Loucy (cell line): Measurements from ENCODE around the gene LAMA5.

ENCODE experiments used
- H2AFZ ChIP-seq: fragments of 200-600 bp; sonication (generic); 2 replicates; pipeline ENCODE4 v1.6.0; 2016; ENCODE audit warnings: antibody characterized with exemption, mild to moderate bottlenecking, low read length, moderate library complexity
- H3F3A ChIP-seq: fragments of 200-600 bp; 2 replicates; pipeline ENCODE4 v1.6.0; 2016; ENCODE audit warnings: antibody characterized with exemption, low read depth, mild to moderate bottlenecking
- H3K27me3 ChIP-seq: fragments of 200-600 bp; sonication (generic); 2 replicates; pipeline ENCODE4 v1.6.1; 2014; ENCODE audit warnings: low read length, mild to moderate bottlenecking; ENCODE audit not compliant: insufficient read depth, poor library complexity, severe bottlenecking
- H3K36me3 ChIP-seq: fragments of 200-600 bp; sonication (generic); 2 replicates; pipeline ENCODE4 v1.6.1; 2016; ENCODE audit warnings: low read length; ENCODE audit not compliant: insufficient read depth
- H3K4me1 ChIP-seq: fragments of 200-600 bp; sonication (generic); 2 replicates; pipeline ENCODE4 v1.5.1; 2014; ENCODE audit warnings: low read length, mild to moderate bottlenecking; ENCODE audit not compliant: insufficient read depth, poor library complexity, severe bottlenecking
- H3K4me2 ChIP-seq: fragments of 200-600 bp; sonication (generic); 2 replicates; pipeline ENCODE4 v1.6.0; 2014; ENCODE audit warnings: antibody characterized with exemption, low read length, low read depth, mild to moderate bottlenecking; ENCODE audit not compliant: poor library complexity, severe bottlenecking
- H3K4me3 ChIP-seq: fragments of 200-600 bp; sonication (generic); 2 replicates; pipeline ENCODE4 v1.5.1; 2014; ENCODE audit warnings: low read length, mild to moderate bottlenecking, mixed read lengths; ENCODE audit not compliant: poor library complexity, severe bottlenecking
- H3K79me2 ChIP-seq: fragments of 200-600 bp; sonication (generic); 2 replicates; pipeline ENCODE4 v1.6.1; 2014; ENCODE audit warnings: low read length; ENCODE audit not compliant: insufficient read depth
- H3K9ac ChIP-seq: fragments of 200-600 bp; sonication (generic); 2 replicates; pipeline ENCODE4 v1.6.0; 2014; ENCODE audit warnings: mild to moderate bottlenecking, low read depth, low read length, moderate library complexity; ENCODE audit not compliant: poor library complexity, severe bottlenecking
- H3K9me2 ChIP-seq: fragments of 200-600 bp; sonication (generic); replicated peaks from 2 replicates; pipeline ENCODE4 v1.6.1; 2016; ENCODE audit warnings: low read depth, low read length, mixed read lengths
- H3K9me3 ChIP-seq: fragments of 200-600 bp; sonication (generic); 2 replicates; pipeline ENCODE4 v1.6.1; 2014; ENCODE audit warnings: mild to moderate bottlenecking, antibody characterized with exemption, low read length, low read depth; ENCODE audit not compliant: insufficient read depth
- H4K20me1 ChIP-seq: fragments of 200-600 bp; sonication (generic); 2 replicates; pipeline ENCODE4 v1.6.0; 2014; ENCODE audit warnings: antibody characterized with exemption, low read length, mild to moderate bottlenecking; ENCODE audit not compliant: insufficient read depth, poor library complexity, severe bottlenecking
- CTCF ChIP-seq: fragments of 200-600 bp; sonication (generic); conservative IDR thresholded peaks from 2 replicates; pipeline ENCODE4 v1.5.1; 2014; ENCODE audit warnings: mild to moderate bottlenecking, antibody characterized with exemption, low read length
- EZH2phosphoT487 ChIP-seq: fragments of 200-600 bp; IDR thresholded peaks from 2 replicates; pipeline ENCODE4 v1.6.1; 2018; ENCODE audit warnings: antibody characterized with exemption, mild to moderate bottlenecking, moderate library complexity, borderline replicate concordance

LAMA5 gene

DNA sequence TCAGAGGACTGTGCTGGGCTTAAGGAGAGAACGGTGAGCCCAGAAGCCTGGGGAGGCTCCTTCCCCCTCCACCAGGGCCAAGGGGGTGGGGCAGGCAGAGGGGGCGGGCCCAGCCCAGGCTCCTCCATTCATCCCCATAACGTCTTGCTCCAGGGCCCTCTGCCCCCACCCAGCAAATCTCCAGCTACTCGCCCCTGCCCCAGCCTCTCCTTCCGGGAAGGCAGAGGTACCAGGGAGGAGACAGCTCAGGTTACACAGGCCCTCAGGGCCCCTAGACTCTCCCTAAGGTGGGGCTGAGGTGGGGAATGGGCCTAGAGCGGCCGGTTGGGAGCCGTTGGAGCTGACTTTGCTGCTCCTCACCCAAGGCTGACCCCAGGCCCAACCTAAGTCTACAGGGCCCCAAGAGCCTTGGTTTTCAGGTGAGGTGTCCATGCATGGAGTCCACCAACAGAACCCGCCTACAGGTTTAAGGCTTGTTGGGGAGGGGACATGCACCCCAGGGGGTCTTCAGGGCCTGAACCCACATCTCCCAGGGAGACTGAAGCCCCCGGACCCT is 1.2 kb downstream of the LAMA5 start:
- Histone ChIP-seq H2AFZ (no peak overlapping the region), H3K27me3 (no peaks in the 10 kb centered on the region), H3K9ac (no peak overlapping the region), H3K4me1 (no peaks in the 10 kb centered on the region), H3F3A (no peaks in the 10 kb centered on the region), H3K4me3 (no peak overlapping the region), H3K9me3 (no peaks in the 10 kb centered on the region), H3K79me2 (no peaks in the 10 kb centered on the region), H3K9me2 (no peaks in the 10 kb centered on the region), H3K4me2 (no peak overlapping the region), H3K36me3 (no peaks in the 10 kb centered on the region), H4K20me1 (no peaks in the 10 kb centered on the region)
- TF ChIP-seq CTCF, result no peak
- TF ChIP-seq EZH2phosphoT487, result no peak

GRCh38 chr20:62364911-62365736 is 2.0 kb downstream of the LAMA5 start:
- Histone ChIP-seq H3K4me2 (no peak overlapping the region), H3K27me3 (no peaks in the 10 kb centered on the region), H3K4me3 (no peak overlapping the region), H3K9me3 (no peaks in the 10 kb centered on the region), H3K79me2 (no peaks in the 10 kb centered on the region), H3K36me3 (no peaks in the 10 kb centered on the region), H3K9me2 (no peaks in the 10 kb centered on the region), H3K9ac (no peak overlapping the region), H3F3A (no peaks in the 10 kb centered on the region), H3K4me1 (no peaks in the 10 kb centered on the region), H2AFZ (no peak overlapping the region), H4K20me1 (no peaks in the 10 kb centered on the region)
- TF ChIP-seq EZH2phosphoT487 (no peak), CTCF (no peak)

- no peak for TF ChIP-seq EZH2phosphoT487
- TF ChIP-seq CTCF, result no peak
- H3K27me3 ChIP-seq, result no peaks in the 10 kb centered on the region
- no peaks in the 10 kb centered on the region for H3K9me3 ChIP-seq
- H2AFZ ChIP-seq, result no peak overlapping the region
- H3K79me2 ChIP-seq, result no peaks in the 10 kb centered on the region
- no peaks in the 10 kb centered on the region for H3K4me1 ChIP-seq
- H3K9ac ChIP-seq, result no peak overlapping the region
- H4K20me1 ChIP-seq, result no peaks in the 10 kb centered on the region
- H3K4me3 ChIP-seq, result no peak overlapping the region
- H3K36me3 ChIP-seq, result no peaks in the 10 kb centered on the region
- H3K4me2 ChIP-seq, result no peak overlapping the region
- H3F3A ChIP-seq, result no peaks in the 10 kb centered on the region
- no peaks in the 10 kb centered on the region for H3K9me2 ChIP-seq
Observed at GRCh38 chr20:62363920-62364851, 2.9 kb downstream of the LAMA5 start.
